Right lobe of liver (tissue), 6 donors: ENCODE data around the gene ZFP62. TPM values are rescaled to one million over a fixed set of nuclear protein-coding genes. Genes with fewer than 3 reads are reported as not detected.
A peak's percentile ranks its signal among the peaks of the same experiment; 100 is the strongest.

Experiments
- ATAC-seq, 4 donors: fragments of 200-7000 bp; cut with Tn5 transposase; one replicate each; pipeline ENCODE4 v1.9.1; 2020; ENCODE audit warnings: mild to moderate bottlenecking in 4 of 4, moderate library complexity in 4 of 4
- DNase-seq, 3 donors: peaks; one replicate each; pipeline ENCODE4 v3.0.0-alpha.2; 2020
- H3K27ac ChIP-seq, 3 donors: fragments of 200-600 bp; one replicate each; pipeline ENCODE4 v1.8.0; 2022
- H3K27me3 ChIP-seq, 2 donors: fragments of 200-600 bp; one replicate each; pipeline ENCODE4 v1.8.0; 2022
- H3K36me3 ChIP-seq, 4 donors: fragments of 200-600 bp; sonication (generic) in 1 of 4; one replicate each; pipeline versions ENCODE4 v1.5.1 to v1.8.0; 2017 to 2022; ENCODE audit warnings: control low read depth in 1 of 4
- H3K4me1 ChIP-seq, 4 donors: fragments of 200-600 bp; sonication (generic) in 1 of 4; one replicate each; pipeline versions ENCODE4 v1.5.1 to v1.8.0; 2017 to 2022; ENCODE audit warnings: control low read depth in 1 of 4
- H3K4me3 ChIP-seq, 3 donors: fragments of 200-600 bp; one replicate each; pipeline ENCODE4 v1.8.0; 2022
- H3K9me3 ChIP-seq, 4 donors: fragments of 200-600 bp; sonication (generic) in 1 of 4; one replicate each; pipeline versions ENCODE4 v1.5.1 to v1.8.0; 2017 to 2022; ENCODE audit warnings: control low read depth in 1 of 4
- CTCF ChIP-seq, 4 donors: fragments of 200-600 bp in 3 of 4; fragments of 450-650 bp in 1 of 4; IDR thresholded peaks; one replicate each; pipeline versions ENCODE4 v1.5.1 to v1.8.0; 2016 to 2022; ENCODE audit warnings: antibody characterized with exemption in 4 of 4, mild to moderate bottlenecking in 2 of 4
- POLR2A ChIP-seq: fragments of 450-650 bp; IDR thresholded peaks from one replicate; pipeline ENCODE4 v1.6.1; 2017; ENCODE audit warnings: antibody characterized with exemption, mild to moderate bottlenecking
- WGBS: methylation state at CpG from one replicate; pipeline ENCODE4 v1.1.6; 2018; ENCODE audit warnings: low coverage, low lambda C conversion rate; ENCODE audit not compliant: insufficient coverage; ENCODE audit errors: missing lambda C conversion rate; 5-methylcytosine and 5-hydroxymethylcytosine counted together
- intact Hi-C, 2 donors: fragments of 100-400 bp; cut with DNase I; formaldehyde crosslinking; loops; one replicate each; pipeline versions ENCODE4 v1.11.2 to v1.14.1; 2022
- total RNA-seq, 6 experiments: library from RNA; depleted of rRNA in 2 of 6; stranded (reverse); fragments of >200 nt in 2 of 6; fragmentation: NEBNext Ultra II Directional in 3 of 6; extraction: Animal tissue kit (Norgen Biotek cat#: 25700) in 3 of 6; gene quantifications; one replicate each; pipeline versions ENCODE4 v1.1.0 to v1.2.4, GENCODE V29; 2016 to 2023
- donor health status: DM: no; HTN: yes; CAD: no.
- donor health status: DM: no; HTN: no; CAD: no.
- donor health status: DM: no; HTN: no; CAD: no.
- donor health status: DM: no; HTN: yes; CAD: no.
- donor health status: DM: no; HTN: yes; CAD: no.

The ZFP62 gene
- total RNA-seq, 6 experiments from 2014 or later = 3.6 to 9.0 (median 6.0) TPM

GRCh38 chr5:180869587-180869986 is 8.5 kb upstream of the ZFP62 start:
- WGBS = 31% methylated on average over 1 of the region's 1 CpG
- TF ChIP-seq POLR2A (no peak), CTCF (IDR thresholded peaks at IDR 0.05) (no peak)
- intact Hi-C loops = no loop called here
- Histone ChIP-seq H3K27me3 (no peaks in the 10 kb centered on the region), H3K36me3 (no peaks in the 10 kb centered on the region), H3K4me3 (no peak overlapping the region), H3K9me3 (no peaks in the 10 kb centered on the region), H3K4me1 (no peaks in the 10 kb centered on the region), H3K27ac (no peak overlapping the region)
- DNase-seq = no peak
- peak in 2 of 4 donors; percentile 18 to 27 for ATAC-seq

- TF ChIP-seq POLR2A = no peak
- peak; percentile 72 to 76 (median 75) for TF ChIP-seq CTCF (IDR thresholded peaks at IDR 0.05)
- no peaks in the 10 kb centered on the region for H3K4me1 ChIP-seq
- H3K4me3 ChIP-seq = no peak overlapping the region
- no peaks in the 10 kb centered on the region for H3K27me3 ChIP-seq
- intact Hi-C loops = no loop called here
- peak; percentile 83 to 89 (median 86) for ATAC-seq
- H3K9me3 ChIP-seq = no peaks in the 10 kb centered on the region
- no peaks in the 10 kb centered on the region for H3K36me3 ChIP-seq
- whole genome bisulfite sequencing = 4% methylated on average over 3 of the region's 3 CpGs
- peak; percentile 76 to 88 (median 83) for DNase-seq
- no peak overlapping the region for H3K27ac ChIP-seq
Observed at GRCh38 chr5:180868960-180869359, 7.9 kb upstream of the ZFP62 start.

GRCh38 chr5:180866985-180867384 is 5.9 kb upstream of the ZFP62 start:
- DNase-seq = no peak
- H3K36me3 ChIP-seq = no peaks in the 10 kb centered on the region
- intact Hi-C loops = no loop called here
- TF ChIP-seq CTCF (IDR thresholded peaks at IDR 0.05) (no peak), POLR2A (no peak)
- H3K4me3 ChIP-seq = no peak overlapping the region
- WGBS = 75% methylated on average over 9 of the region's 10 CpGs
- H3K27ac ChIP-seq = no peak overlapping the region
- no peaks in the 10 kb centered on the region for H3K4me1 ChIP-seq
- no peaks in the 10 kb centered on the region for H3K27me3 ChIP-seq
- H3K9me3 ChIP-seq = no peaks in the 10 kb centered on the region
- ATAC-seq = no peak

- Histone ChIP-seq H3K27ac (no peak overlapping the region), H3K36me3 (no peaks in the 10 kb centered on the region), H3K4me3 (no peak overlapping the region), H3K9me3 (no peaks in the 10 kb centered on the region), H3K4me1 (no peaks in the 10 kb centered on the region), H3K27me3 (no peaks in the 10 kb centered on the region)
- WGBS = 22% methylated on average over 5 of the region's 5 CpGs
- DNase-seq (no peak), ATAC-seq (peak in 3 of 4 donors; percentile 31 to 50 (median 45))
- TF ChIP-seq POLR2A (no peak), CTCF (IDR thresholded peaks at IDR 0.05) (no peak)
- intact Hi-C loops = no loop called here
Observed at GRCh38 chr5:180865981-180866695, 5.1 kb upstream of the ZFP62 start.
